ENCODE measurements around the gene MS4A12. TPM values are rescaled to one million over a fixed set of nuclear protein-coding genes. Genes with fewer than 3 reads are reported as not detected.
"Not testable (repeated sequence)": the region's sequence is repeated elsewhere in the genome, so short reads cannot be mapped to it uniquely, and the experiment has no call there.

Gene MS4A12
- polyA plus RNA-seq, 4 donors, result not detected

- DNase-seq (ENCODE audit: low read depth in 4 of 4, low spot score in 3 of 4), result no peak
Observed at GRCh38 chr11:60511393-60511792, 18.8 kb downstream of the MS4A12 start.

- DNase-seq (ENCODE audit: low read depth in 4 of 4, low spot score in 3 of 4), result no peak
Observed at GRCh38 chr11:60512651-60513225, 20.2 kb downstream of the MS4A12 start.

GRCh38 chr11:60513496-60514460 lies 21.2 kb downstream of the MS4A12 start:
- no peak for DNase-seq (ENCODE audit: low read depth in 4 of 4, low spot score in 3 of 4)

- no peak for DNase-seq (ENCODE audit: low read depth in 4 of 4, low spot score in 3 of 4)
Observed at GRCh38 chr11:60515144-60515855, 22.7 kb downstream of the MS4A12 start, which contains the start of gene MS4A13. Gene MS4A13 (plus strand): TSS chr11:60515392. CDS start chr11:60518084, 2,692 bp downstream.

GRCh38 chr11:60528465-60528864 lies 35.9 kb downstream of the MS4A12 start:
- no peak for DNase-seq (ENCODE audit: low read depth in 4 of 4, low spot score in 3 of 4)

- DNase-seq (ENCODE audit: low read depth in 4 of 4, low spot score in 3 of 4), result no peak
Observed at GRCh38 chr11:60528934-60529333, 36.4 kb downstream of the MS4A12 start.

GRCh38 chr11:60530454-60531100 lies 38.0 kb downstream of the MS4A12 start:
- no peak for DNase-seq (ENCODE audit: low read depth in 4 of 4, low spot score in 3 of 4)

GRCh38 chr11:60532383-60532782 lies 39.8 kb downstream of the MS4A12 start:
- DNase-seq (ENCODE audit: low read depth in 4 of 4, low spot score in 3 of 4), result not testable (repeated sequence)

GRCh38 chr11:60538627-60539026 lies 46.0 kb downstream of the MS4A12 start:
- not testable (repeated sequence) for DNase-seq (ENCODE audit: low read depth in 4 of 4, low spot score in 3 of 4)

GRCh38 chr11:60544077-60544476 lies 51.5 kb downstream of the MS4A12 start:
- no peak for DNase-seq (ENCODE audit: low read depth in 4 of 4, low spot score in 3 of 4)

Other genes with a start within 250 kb of the MS4A12 start
- gene MS4A4E, start 249.6 kb upstream of the MS4A12 start, polyA plus RNA-seq (ENCODE audit: insufficient read length in 4 of 4), result 1 to 10 TPM in 3 of 4 donors, under 1 TPM in 1; 0.83 to 1.4 (median 1.2) TPM
- gene MS4A4A, start 212.1 kb upstream of the MS4A12 start, polyA plus RNA-seq (ENCODE audit: insufficient read length in 4 of 4), result 10 to 100 TPM in 2 of 4 donors, 1 to 10 TPM in 2; 5.9 to 15.3 (median 8.3) TPM
- gene MS4A6E, start 165.5 kb upstream of the MS4A12 start, polyA plus RNA-seq (ENCODE audit: insufficient read length in 4 of 4), result not detected
- gene MS4A7, start 114.2 kb upstream of the MS4A12 start, polyA plus RNA-seq (ENCODE audit: insufficient read length in 4 of 4), result 10 to 100 TPM in 1 of 4 donors, 1 to 10 TPM in 3; 4.9 to 11.1 (median 5.3) TPM
- under 1 TPM; 0.30 to 0.96 (median 0.36) TPM for gene MS4A14, start 96.3 kb upstream of the MS4A12 start, polyA plus RNA-seq (ENCODE audit: insufficient read length in 4 of 4)
- gene MS4A5, start 63.2 kb upstream of the MS4A12 start, polyA plus RNA-seq (ENCODE audit: insufficient read length in 4 of 4), result not detected
- gene MS4A1, start 36.9 kb upstream of the MS4A12 start, polyA plus RNA-seq (ENCODE audit: insufficient read length in 4 of 4), result 1 to 10 TPM in 1 of 4 donors, under 1 TPM in 2, not detected in 1; 0.34 to 2.4 (median 0.37) TPM
- gene MS4A13, start 22.6 kb downstream of the MS4A12 start, polyA plus RNA-seq (ENCODE audit: insufficient read length in 4 of 4), result not detected
- gene MS4A8, start 206.8 kb downstream of the MS4A12 start, polyA plus RNA-seq (ENCODE audit: insufficient read length in 4 of 4), result not detected
- gene MS4A18, start 231.9 kb downstream of the MS4A12 start, polyA plus RNA-seq (ENCODE audit: insufficient read length in 4 of 4), result not detected

All from left renal pelvis (tissue), 4 donors.